Measurements from ENCODE around the gene EMSY.
A peak's percentile ranks its signal among the peaks of the same experiment; 100 is the strongest.
"Not testable (repeated sequence)": the region's sequence is repeated elsewhere in the genome, so short reads cannot be mapped to it uniquely, and the experiment has no call there.

EMSY gene, protein sequence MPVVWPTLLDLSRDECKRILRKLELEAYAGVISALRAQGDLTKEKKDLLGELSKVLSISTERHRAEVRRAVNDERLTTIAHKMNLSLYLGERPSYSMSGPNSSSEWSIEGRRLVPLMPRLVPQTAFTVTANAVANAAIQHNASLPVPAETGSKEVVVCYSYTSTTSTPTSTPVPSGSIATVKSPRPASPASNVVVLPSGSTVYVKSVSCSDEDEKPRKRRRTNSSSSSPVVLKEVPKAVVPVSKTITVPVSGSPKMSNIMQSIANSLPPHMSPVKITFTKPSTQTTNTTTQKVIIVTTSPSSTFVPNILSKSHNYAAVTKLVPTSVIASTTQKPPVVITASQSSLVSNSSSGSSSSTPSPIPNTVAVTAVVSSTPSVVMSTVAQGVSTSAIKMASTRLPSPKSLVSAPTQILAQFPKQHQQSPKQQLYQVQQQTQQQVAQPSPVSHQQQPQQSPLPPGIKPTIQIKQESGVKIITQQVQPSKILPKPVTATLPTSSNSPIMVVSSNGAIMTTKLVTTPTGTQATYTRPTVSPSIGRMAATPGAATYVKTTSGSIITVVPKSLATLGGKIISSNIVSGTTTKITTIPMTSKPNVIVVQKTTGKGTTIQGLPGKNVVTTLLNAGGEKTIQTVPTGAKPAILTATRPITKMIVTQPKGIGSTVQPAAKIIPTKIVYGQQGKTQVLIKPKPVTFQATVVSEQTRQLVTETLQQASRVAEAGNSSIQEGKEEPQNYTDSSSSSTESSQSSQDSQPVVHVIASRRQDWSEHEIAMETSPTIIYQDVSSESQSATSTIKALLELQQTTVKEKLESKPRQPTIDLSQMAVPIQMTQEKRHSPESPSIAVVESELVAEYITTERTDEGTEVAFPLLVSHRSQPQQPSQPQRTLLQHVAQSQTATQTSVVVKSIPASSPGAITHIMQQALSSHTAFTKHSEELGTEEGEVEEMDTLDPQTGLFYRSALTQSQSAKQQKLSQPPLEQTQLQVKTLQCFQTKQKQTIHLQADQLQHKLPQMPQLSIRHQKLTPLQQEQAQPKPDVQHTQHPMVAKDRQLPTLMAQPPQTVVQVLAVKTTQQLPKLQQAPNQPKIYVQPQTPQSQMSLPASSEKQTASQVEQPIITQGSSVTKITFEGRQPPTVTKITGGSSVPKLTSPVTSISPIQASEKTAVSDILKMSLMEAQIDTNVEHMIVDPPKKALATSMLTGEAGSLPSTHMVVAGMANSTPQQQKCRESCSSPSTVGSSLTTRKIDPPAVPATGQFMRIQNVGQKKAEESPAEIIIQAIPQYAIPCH (N-terminal part only)

DNA sequence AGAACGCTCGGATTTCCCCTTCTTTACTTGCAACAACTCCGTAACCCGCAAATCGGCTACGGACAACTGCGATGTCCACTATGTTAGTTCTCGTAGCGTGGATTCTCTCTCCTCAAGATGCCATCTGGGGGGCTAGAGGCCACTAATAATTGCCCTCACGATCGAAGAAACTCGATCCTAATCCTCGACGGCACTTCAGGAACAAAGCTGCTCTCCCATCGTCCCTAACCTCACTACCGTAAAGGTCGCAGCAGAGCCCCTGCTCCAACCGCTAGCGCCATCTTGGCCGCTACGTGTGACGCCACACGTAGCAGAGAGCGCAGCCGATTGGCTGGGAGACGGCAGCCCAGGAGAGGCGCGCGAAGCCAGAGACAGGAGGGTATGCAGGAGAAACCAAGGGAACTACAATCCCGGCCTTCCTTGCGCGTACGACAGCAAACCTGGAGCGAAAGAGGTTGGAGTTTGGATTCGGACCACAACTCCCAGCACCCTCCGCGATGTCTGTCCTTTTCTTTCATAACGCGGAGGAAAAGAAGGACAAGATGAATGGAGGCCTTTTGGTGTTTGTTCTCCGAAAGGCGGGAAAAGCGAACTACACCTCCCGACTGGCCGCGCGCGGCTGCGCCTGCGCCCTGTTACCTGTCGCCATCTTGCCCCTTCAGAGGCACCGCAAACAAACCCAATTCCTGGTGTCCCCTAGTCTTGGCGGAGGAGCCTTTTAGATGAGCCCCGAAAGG is at the start of gene EMSY:
Gene EMSY, plus strand, starts transcription at position 635 of the 737 bp plus-strand sequence. CDS start 1,921 bp downstream, outside the sequence.
- peak; percentile 99 for DNase-seq

DNA sequence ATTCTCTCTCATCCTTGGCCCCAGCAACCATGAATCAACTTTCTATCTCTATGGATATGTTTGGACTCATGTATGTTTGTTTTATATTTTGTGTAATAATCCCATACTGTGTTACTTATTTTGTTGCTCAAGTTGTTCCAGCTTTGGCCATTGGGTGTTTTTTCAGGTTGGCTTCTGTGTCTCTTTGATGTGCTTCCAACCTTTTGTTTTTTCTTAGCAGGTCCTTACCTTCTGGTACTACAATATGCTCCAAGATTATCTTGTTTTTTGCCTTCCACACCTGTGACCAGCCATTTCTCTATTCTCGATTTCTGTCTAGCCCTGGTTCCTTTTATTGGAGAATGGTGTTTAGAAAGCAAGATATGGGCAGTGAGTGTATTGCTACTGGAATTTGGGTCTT is 49.5 kb upstream of the EMSY start:
- no peak for DNase-seq

GRCh38 chr11:76397383-76397782 is 47.4 kb upstream of the EMSY start:
- no peak for DNase-seq

DNA sequence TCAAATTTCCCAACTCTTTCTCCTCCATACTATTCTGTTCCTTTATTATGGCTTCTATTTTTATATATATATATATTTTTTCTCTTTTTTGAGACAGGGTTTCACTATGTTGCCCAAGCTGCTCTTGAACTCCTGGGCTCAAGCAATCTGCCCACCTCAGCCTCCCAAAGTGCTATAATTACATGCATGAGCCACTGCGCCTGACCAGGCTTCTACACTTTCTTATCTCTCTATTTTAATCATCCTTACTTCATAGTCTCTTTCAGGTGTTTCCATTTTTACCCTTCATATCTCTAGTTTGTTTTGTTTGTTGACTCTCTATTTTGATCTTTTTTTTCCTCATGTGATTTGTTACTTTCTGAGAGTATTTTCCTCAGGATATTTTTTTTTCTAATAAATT is 43.9 kb upstream of the EMSY start:
- no peak for DNase-seq

DNA sequence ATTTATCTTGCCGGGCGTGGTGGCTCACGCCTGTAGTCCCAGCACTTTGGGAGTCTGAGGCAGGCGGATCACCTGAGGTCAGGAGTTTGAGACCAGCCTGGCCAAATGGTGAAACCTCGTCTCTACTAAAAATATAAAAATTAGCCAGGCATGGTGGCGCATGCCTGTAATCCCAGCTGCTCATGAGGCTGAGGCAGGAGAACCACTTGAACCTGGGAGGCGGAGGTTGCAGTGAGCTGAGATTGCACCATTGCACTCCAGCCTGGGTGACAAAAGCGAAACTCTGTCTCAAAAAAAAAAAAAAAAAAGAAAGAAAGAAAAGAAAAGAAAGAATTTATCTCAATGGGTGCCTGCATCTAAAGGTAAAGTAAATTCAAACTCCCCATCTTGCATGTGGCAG is 43.3 kb upstream of the EMSY start:
- DNase-seq = not testable (repeated sequence)

- DNase-seq = no peak
Measured at GRCh38 chr11:76406359-76406758, 38.5 kb upstream of the EMSY start.

GRCh38 chr11:76408171-76408965 is 36.5 kb upstream of the EMSY start:
- DNase-seq = no peak

GRCh38 chr11:76410851-76411357 is 33.9 kb upstream of the EMSY start:
- no peak for DNase-seq

DNA sequence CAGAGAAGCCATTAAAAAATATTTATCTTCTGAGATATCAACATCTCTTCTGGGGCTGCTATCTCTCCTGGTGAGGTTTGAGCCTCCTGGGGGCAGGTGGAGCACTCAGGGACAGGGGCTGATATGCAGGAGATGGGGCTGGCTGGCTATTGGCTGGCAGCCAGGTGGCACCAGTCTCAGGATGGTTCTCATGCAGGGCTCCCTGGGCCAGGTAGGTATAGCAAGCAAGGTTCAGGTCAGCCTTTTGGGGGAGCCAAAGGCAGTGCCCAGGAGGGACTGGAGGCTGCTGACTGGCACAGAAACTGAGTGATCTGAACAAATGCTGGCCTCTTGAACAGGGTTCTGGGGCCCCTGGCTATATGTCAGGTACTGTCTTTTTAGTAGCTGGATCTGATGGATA is 29.7 kb upstream of the EMSY start:
- DNase-seq = no peak

- DNase-seq = no peak
Measured at GRCh38 chr11:76419896-76420295, 24.9 kb upstream of the EMSY start.

DNA sequence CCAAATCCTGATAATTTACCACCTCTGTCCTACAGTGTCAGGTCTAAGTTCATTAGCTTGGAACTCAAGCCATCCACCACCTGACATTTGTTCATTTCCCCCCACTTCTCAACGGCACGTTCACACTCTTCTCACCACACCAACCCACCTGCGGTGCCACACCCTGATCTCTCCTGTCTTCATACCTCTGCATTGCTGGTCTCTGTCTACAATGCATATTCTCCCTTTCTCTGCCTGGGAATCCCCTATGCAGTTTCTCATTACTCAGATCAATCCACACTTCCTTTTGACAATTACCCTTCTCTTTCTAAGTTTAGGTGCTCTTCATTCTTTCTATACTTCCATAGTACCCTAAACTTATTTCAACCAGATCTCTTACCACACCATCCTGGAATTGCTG is 20.4 kb upstream of the EMSY start:
- DNase-seq = no peak

- DNase-seq = no peak
Measured at GRCh38 chr11:76424891-76425290, 19.9 kb upstream of the EMSY start.

GRCh38 chr11:76426660-76427059 is 18.2 kb upstream of the EMSY start:
- DNase-seq = no peak

GRCh38 chr11:76436020-76436419 is 8.8 kb upstream of the EMSY start:
- no peak for DNase-seq

DNA sequence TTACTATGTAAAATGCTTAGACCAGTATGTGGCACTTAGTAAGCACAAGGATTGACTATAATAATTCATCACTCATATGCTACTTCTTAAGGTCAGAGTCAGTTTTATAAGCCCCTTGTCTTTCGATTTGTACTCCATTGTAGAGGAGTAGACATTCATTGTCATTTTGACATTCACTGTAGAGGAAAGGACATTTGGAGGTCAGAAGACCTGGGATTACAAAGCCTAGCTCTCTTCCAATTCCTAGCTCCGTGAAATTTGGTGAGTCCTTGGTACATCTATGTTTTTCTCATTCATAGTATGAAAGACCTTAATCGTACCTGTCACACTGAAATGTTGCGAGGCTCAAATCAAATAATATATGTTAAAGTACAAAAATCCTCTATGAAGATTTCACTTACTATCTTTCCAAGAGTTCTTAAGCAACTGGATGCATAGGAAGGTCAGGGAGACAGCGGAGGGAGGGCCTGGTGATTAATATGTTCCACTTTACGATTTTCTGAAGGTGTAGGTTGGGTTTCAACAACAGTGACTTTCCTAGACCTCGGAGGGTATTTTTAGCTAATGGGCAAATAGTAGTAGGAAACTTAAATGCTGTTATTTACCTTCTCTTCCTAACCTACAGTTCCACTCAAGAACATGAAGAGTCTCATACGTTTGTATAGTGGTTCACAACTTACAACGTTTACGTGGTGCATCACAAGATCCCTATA is 1.4 kb upstream of the EMSY start:
- no peak for DNase-seq

DNA sequence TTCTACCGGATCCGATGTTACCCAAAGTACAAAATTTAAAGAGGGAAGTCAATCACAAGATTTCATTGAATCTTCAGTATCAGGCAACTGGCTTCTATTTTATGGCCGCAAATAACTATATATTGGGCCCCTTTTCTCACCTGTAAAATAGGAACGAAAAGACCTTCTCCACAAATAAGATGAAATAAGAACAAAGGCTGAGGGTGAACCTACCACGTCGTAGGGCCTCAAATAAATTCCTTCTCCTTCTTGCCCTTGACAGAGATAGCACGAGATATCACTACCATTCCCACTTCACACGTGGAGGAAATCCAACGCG is 794 bp upstream of the EMSY start:
- DNase-seq = no peak

GRCh38 chr11:76445121-76446084 is 585 bp downstream of the EMSY start:
- peak; percentile 70 for DNase-seq

DNA sequence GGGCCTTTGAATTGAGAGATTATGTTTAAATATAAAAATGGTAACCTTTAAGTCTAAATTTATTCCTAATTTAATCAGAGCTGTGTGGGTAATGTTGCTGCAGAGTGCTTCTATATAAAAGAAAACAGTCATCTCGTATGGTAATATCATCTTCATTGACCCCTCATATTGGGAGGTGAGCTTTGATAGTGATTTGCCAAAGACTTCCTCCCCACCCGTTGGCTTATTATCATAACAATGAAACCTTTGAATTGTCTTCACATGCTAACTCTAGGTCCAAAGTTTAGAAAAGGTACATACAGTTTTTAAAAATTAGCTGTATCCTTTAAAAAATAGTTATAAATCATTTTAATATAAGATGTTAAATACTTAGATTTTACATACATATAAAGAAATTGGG is 3.7 kb downstream of the EMSY start:
- DNase-seq = no peak

DNA sequence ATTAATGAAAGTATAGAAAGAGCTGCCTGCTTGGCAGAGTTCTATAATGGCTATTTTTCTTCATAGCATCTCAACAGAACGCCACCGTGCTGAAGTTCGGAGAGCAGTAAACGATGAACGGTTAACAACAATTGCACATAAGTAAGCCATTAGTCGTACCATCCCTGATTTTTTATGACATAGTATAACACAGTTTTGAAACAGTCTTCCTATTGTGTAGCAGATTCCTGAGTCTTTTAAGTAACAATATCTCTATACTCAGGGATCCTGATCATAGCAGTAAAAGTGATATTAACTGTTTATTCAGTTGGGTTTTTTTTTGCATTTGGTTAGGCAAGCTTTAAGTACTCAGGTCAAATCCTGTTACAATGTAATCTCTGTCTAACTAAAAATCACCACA is 8.4 kb downstream of the EMSY start:
- no peak for DNase-seq

GRCh38 chr11:76455331-76455730 is 10.5 kb downstream of the EMSY start:
- no peak for DNase-seq

All from COR-L47 (cell line).